M059J (cell line): ENCODE results near the gene ALDH1L2. TPM values are rescaled to one million over a fixed set of nuclear protein-coding genes. Genes with fewer than 3 reads are reported as not detected.

Source experiments
- DNase-seq: peaks from one replicate; pipeline ENCODE4 v3.0.0-alpha.2; 2012; ENCODE audit warnings: low read depth
- total RNA-seq: library from RNA; depleted of rRNA; stranded (reverse); fragments of >200 nt; shearing (Covaris generic); gene quantifications from 2 replicates; pipeline ENCODE4 v1.2.3, GENCODE V29; 2014

Gene ALDH1L2
- total RNA-seq, 1 experiment from 2014 or later = 1.4 TPM

DNA sequence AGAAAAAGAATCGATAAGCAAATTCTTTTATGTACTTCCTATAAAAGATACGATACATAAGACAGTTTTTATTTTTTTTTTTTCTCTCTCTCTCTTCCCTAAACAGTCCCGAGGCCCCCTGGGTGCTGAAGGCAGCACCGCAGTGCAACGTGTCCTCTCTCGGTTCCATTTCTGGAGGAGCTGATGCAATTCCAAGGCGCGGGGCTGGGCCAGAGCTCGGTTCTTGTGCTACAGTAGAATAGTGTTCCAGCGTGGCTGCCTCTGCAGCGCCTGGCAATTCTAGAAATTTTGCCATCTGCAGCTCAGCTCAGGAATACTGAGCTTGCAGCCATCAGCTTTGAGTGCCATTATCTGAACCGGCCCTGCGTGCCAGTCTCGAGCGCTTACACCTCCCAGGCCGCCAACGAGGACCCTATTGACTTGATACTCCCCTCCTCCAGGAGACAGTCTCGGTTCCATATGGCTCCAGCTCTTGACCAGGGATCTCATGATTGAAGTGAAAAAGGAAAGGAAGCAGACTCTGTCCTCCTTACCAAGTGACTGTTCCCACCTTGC is 630 bp downstream of the ALDH1L2 start:
- DNase-seq = peak; percentile 49

DNA sequence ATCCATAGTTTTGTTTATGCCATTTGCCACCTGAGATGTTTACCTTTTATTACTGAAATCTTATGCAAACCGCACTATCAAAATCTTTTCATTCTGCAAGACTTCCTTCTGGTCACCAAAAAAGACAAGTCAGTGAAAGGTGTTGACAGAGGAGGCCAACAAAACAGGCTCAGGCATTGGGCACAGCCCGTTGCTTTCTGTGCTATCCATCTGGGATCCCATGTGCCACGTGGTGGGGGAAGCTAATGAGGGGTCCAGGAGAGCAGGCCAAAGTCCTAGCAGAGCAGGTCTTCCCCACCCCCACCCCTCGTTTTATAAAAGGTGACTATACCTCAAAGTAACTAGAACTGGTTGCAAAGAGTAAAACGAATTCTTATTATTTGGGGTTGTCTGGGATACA is 1.2 kb downstream of the ALDH1L2 start:
- no peak for DNase-seq

DNA sequence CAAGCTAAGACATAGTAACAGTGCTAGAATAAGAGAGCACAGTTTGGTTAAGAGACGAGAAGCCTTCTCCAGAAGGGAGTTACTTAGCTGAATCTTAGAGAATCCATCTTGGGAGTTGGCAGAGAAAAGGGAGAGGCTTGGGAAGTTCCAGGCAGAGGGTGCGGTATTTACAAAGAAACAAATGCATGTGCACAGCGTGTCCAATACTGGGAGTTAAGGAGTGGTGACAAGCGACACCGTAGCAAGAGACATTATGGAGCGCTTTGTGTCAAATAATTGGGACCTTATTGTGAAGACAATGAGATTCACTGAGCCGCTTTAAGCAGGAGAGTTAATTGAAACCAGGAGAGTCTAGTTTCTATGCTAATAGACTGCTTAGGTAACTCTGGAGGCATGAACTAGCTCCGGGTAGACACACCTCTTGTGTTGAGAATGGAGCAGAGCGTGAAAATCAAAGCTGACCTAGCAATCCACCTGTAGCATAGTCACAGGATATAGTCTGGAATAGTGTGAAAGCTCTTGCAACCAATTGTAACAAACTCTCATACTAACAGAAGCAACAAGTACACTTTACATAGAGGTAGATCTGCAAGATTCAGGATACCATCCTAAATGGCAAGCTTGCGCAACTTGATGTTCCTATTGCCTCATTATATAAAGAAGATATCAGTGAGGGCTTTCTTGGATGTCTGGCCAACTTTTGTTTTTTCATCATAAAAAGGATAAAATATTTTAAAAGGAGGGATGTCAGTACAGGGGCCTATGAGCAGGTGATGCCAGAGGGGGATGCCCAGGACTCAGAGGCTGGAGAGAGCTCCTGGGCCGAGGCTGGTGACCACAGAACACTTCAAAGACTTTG is 5.3 kb downstream of the ALDH1L2 start:
- no peak for DNase-seq

DNA sequence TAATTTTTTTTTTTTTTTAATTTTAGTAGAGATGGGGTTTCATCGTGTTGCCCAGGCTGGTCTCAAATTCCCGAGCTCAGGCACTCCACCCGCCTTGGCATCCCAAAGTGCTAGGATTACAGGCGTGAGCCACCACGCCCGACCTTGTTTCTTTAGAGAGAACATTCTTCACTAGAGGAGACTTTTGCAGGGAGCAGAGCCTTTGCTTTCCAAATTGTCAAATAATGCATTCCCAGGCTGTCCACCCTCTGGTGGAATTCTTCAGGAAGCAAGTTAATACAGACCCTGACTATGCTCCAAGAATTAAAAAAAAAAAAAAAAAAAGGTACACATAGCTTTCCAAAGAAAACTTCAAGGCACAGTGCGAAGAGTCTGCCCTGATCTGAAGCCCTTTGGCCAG is 6.8 kb downstream of the ALDH1L2 start:
- no peak for DNase-seq

DNA sequence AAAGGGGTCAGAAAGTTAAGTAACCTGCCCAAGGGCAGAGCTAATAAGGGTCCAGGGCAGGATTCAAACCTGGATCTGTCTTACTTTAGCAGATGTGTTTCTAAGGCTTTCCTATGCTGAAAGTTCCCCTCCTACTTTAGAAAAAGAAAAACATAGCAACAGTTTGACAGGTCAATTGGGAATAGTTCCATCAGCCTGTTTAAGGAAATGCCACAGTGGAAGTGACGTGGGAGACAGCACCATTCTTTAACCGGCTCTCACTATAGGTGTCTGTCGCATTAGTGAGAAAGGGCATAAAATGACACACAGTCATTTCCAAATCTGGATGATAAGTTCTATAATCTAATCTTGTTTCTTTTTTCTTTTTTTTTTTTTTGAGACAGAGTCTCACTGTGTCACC is 7.3 kb downstream of the ALDH1L2 start:
- DNase-seq = no peak

DNA sequence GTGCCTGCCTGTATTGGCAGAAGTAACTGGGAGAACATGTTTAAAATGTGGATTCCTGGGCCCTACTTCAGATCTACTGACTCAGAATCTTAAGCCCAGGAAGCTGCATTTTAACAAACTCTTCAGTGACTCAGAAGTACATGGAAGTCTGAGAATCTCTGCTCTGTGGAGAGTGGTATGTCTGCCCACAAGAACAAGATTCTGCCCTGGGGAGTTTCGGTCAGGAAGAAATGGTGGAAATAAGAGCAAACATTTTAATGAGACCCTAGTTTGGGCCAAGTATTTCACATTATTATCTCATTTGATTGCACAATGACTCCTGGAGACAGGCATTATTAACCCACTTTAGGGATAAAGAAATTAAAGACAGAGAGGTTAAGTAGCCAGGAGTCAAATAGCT is 8.2 kb downstream of the ALDH1L2 start:
- peak; percentile 40 for DNase-seq

DNA sequence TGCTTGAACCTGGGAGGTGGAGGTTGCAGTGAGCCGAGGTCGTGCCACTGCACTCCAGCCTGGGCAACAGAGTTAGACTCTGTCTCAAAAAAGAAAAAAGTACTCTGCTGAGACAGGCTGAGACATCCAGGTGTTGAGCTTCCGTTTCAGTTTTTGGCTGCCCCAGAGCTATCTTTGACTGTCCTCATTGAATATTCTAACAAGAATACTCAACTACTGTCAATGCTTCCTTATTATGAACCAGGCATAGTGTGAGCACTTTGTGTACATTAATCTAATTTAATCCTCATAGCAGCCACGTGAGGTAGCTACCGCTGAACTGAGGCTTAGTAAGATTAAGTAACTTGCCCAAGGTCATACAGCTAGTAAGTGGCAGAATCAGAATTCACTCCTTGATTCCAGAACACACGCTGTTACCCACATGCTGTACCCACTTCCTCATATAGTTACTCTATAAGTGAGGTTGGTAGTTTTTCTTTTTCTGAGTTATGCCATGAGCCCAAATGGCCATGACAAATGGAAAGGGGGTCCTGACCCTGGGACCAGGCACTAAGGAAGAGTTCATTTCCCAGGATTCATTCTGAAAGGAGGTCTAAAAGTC is 11.3 kb downstream of the ALDH1L2 start:
- no peak for DNase-seq

DNA sequence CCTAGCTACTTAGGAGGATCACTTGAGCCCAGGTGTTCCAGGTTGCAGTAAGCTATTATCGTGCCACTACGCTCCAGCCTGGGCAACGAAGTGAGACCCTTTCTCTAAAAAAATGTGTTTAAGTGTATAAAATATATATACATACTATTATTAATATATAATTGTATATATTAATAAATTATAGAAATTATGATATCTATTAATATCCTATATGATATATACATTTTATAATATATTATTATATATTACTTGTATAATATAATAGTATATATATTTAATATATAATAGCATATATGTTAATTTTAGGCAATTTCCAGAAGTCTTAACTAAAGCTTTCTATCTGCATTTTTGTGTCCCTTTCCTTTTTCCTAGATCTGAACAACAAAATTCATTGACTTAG is 12.3 kb downstream of the ALDH1L2 start:
- DNase-seq = no peak

DNA sequence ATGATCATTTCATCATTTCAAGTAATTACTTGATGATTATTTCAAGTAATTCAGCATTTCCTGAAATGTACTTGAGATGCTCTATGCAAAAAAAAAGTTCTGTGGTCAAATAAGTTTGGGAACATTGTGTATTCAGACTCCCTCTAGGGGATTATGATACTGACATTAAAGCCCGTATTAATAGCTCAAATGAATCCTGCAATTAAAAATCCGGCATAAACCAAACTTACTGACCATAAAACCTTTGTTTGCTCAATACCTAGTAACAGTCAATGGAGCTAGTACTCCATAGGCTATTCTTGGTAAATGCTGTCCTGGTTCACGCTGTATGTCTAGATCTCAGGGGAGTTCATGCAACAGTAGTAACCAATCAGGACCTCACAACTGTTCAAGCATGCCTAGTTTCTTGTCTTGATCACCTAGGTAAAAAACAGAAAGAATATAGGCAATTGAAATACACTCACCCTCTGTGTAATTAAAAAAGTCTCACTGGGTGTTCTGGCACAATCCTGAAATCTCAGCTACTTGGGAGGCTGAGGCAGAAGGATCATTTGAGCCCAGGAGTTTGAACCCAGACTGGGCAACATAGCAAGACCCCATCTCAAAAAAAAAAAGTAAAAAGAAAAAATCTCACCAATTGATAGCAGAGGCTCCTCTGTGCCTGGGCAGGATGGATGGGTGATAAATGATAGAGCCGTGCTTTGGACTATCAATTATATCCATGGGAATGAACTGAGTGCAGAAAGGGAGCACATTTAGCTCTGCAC is 14.1 kb downstream of the ALDH1L2 start:
- no peak for DNase-seq

DNA sequence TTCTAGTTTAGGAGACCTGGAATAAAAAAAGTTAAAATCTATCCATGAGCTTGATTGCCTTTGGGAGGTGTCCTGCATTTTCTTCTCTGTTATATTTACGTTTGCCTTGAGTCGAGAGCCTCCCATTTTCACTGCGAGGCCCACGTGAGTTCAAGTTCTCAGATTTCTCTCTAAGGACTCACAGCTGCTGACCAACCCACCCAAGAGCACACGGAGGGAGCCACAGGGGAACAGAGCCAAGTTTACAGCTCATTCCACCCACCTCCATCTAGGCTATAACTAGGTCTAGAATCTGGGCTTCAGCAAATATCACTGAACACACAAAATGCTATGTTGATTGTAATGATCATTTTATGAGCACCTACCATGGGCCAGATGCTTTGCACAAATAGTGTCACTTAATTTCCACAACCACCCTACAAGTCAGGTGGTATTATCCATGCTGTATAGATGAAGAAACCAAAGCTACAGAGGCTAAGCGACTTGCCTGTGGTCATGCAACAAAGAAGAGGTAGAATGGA is 16.7 kb downstream of the ALDH1L2 start:
- no peak for DNase-seq

DNA sequence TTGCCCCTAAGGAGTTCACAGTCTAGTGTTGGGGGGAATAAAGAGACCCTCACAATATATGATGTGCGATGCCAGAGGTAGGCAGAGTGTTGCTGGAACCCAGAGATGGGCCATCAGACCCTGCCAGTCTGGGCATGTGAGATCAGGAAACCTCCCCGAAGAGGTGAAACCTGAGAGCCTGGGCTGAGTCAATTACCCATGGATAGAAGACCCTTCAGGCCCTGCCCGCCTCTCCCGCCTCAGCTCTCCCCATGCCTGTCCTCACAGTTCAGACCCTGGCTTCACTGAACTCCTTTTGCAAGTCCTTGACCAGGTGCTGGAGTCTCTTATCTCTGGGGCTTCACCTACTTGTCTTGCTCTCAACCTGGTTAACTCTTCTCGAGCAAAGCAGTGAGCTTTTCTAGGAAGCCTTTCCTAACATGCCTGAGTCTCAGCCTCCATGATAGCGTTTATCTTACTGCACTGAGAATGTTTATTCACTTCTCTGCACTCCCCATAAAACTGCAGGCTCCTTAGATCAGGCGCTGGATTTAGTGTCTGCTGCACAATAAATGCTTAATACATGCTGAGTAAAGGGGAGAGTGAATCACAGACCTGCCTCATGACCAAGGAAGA is 19.6 kb downstream of the ALDH1L2 start:
- DNase-seq = no peak

DNA sequence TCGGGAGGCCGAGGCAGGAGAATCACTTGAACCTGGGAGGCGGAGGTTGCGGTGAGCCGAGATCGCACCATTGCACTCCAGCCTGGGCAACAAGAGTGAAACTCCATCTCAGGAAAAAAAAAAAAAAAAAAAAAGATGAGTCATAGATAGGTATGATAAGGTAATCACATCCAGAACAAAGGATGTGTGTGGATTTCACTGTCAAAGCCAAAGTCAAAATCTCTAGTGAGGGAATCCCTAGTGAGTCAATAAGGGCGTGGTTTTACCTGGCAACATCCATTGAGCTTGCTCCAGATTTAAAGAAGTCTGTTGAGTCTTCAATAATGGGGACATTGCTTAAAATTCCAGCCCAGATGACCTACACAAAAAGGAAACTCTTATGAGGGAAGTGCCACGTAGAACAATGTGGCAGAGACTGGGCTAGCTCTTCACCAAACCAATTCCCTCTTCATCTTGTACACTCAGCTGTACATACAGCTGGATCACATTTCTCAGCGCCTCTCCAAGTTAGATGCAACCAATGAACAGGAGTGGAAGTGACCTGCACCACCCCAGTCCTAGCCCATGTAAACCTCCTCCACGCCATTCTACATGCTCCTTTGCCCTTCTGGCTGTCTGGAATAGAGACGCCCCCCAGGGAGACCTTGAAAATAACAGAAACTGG is 23.4 kb downstream of the ALDH1L2 start:
- peak; percentile 28 for DNase-seq

DNA sequence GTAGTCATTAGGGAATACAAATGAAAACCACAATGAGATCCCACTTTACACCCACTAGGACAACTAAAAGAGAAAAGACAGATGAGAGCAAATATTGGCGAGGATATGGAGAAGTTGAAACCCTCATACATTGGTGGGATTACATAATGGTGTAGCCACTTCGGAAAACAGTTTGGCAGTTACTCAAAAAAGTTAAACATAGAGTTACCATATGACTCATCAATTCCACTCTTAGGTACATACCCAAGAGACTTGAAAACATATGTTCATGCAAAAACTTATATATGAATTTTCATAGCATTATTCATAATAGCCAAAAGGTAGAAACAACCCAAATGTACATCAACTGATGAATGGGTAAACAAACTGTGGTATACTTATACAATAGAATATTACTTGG is 27.1 kb downstream of the ALDH1L2 start:
- no peak for DNase-seq

DNA sequence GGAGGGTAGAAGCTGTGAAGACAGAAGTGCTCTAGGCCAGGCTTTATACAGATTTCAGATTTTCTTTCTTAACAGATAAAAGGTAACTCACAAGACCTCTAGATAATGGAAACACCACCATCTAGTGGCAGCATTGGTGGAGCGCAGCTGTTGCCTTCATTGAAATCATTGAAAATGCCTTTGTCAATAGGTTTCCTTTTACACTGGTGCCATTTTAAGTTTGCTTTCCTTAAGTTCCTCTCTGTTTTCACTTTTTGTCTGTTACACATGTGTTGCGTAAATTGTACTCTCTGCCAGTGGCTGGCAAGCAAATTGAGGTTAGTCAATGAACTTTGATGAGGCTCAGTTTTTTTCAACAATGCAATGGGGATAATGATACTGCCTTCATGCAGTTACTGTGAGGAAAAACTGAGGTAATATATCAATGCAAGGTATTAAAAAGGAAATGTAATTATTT is 31.1 kb downstream of the ALDH1L2 start:
- DNase-seq = peak; percentile 74

DNA sequence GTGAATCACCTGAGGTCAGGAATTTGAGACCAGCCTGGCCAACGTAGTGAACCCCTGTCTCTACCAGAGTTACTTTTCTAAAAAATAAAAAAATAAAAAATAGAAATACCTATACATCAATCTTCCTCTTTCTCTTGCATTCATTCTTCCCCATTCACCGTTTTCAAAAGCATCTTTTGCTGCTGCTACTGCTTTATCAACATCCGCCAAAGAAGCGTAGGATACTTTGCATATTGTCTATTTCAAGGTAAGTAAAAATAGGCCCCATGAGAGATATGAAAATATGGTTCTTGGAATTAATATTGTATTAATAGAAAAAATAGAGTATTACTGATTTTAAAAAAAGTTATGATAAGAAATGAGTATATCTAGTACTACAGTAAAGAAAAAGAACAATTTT is 32.3 kb downstream of the ALDH1L2 start:
- no peak for DNase-seq

DNA sequence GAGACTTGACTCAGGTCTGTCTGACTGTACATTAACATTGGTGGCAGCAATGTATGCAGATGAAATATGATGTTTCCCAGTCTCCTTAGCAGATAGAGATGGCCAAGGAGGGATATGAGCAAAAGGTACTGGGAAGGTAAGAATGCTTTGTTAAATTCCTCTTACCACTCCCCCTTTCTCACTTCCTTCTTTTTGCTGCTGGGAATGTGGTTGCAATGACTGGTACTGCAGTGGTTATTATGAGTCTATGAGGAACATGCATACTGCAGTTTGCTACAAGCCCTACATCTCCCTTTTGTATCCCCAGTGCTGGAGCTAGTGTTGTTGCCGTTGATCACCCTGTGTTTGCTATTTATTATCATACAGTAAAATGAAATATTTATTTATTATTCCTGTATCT is 35.9 kb downstream of the ALDH1L2 start:
- no peak for DNase-seq

DNA sequence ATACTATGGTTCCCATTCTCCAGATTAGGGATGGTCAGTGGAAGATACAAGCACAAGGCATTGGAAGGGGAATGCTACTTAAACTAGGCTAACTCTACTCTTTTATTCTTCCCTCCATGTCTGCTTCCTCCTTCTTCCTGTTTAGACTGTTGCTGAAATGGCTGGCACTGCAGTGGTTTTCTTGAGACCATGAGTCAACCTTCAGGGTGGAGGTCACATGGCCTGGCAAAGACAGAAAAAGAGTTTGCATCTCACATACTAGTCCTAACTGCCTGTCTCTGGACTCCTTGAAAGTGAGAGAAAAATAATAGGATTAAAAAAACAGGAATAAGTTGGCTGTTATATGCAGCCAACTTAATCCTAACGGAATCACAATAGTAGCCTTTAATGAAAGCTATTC is 37.0 kb downstream of the ALDH1L2 start:
- DNase-seq = peak; percentile 10

DNA sequence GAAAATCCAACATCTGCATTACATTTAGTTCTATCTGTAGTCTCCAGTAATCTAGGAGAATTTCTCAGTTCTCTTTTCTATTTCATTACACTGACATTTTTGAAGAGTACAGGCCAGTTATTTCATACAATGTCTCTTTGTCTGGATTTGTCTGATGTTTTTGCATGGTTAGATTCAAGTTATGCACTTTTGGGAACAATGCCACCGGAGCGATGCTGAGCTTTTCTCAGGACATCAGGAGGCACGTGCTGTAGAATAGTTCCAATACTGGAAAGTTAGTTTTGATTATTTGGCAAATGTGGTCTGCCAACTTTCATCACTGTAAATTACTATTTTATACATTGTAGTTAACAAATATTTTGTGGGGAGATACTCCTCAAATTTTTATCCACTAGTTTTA is 43.1 kb downstream of the ALDH1L2 start:
- DNase-seq = peak; percentile 37

DNA sequence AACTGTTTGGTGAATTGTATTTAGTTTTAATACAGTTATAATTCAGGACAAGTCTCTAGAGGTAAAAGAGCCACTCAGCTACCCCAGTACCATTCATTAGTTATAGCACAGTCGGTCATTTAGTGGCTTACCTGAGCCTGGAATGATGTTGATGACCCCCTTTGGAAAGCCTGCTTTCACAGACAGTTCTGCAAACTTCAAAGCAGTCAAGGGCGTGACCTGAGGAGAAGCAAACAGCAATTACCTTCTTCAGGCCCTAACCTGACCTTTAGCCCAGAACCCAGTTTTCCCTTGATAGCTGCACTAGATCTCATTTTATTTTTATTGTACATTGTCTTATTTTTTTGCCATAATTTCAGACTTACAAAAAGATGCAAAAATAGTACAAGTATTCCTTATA is 43.8 kb downstream of the ALDH1L2 start:
- DNase-seq = no peak

DNA sequence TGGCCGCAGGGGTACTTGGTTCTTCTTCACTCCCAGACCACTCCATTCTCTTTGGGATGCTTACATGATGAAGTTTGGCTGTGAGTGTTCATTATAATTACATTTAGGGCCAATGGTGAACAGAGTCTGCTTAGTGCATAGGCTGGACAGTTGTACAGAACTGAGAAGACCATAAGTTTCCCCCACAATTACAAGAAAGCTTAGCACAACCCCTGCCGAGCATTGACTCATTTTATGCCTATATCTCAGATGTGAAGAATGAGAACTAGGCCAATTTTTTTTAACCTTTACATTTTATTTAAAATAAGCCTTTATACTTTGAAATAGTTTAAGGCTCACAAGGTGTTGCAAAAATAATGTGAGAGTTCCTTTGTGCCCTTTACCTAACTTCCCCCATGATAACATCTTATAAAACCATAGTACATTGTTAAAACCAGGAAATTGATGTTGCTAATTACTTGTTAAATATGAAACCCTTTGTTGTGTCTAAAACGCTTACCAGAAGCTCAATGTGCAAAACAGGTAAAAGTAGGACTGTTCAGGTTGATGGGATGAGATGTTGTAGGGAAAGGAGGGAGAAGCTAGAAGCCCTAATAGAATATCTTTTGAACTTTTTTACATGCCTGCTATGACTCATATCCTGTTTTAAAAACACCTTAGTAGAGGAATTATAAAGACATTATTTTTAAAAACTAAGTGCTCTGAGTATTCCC is 47.2 kb downstream of the ALDH1L2 start:
- DNase-seq = peak; percentile 45
